Omental fat pad (tissue), 4 donors: ENCODE data around the gene MACROD2. TPM values are rescaled to one million over a fixed set of nuclear protein-coding genes. Genes with fewer than 3 reads are reported as not detected.

ENCODE experiments used
- ATAC-seq: fragments of 150-250 bp; one replicate; pipeline ENCODE4 v1.9.1; 2016; ENCODE audit warnings: mild to moderate bottlenecking, moderate library complexity; ENCODE audit not compliant: low FRiP score
- DNase-seq: peaks from one replicate; pipeline ENCODE4 v3.0.0-alpha.2; 2019; ENCODE audit warnings: low spot score
- total RNA-seq, 4 donors: library from RNA; depleted of rRNA; stranded (reverse); fragments of >200 nt; gene quantifications; one replicate each; pipeline ENCODE4 v1.1.0, GENCODE V29; 2016
- TF ChIP-seq, protein P1 (sequence below), 3 donors: fragments of 450-650 bp; IDR thresholded peaks; one replicate each; pipeline ENCODE4 v1.5.1; 2016 to 2017; ENCODE audit warnings: antibody characterized with exemption in 3 of 3, mild to moderate bottlenecking in 3 of 3, moderate library complexity in 2 of 3

The MACROD2 gene
- total RNA-seq, 4 donors from 2014 or later = 6.8 to 54.1 (median 7.4) TPM

DNA sequence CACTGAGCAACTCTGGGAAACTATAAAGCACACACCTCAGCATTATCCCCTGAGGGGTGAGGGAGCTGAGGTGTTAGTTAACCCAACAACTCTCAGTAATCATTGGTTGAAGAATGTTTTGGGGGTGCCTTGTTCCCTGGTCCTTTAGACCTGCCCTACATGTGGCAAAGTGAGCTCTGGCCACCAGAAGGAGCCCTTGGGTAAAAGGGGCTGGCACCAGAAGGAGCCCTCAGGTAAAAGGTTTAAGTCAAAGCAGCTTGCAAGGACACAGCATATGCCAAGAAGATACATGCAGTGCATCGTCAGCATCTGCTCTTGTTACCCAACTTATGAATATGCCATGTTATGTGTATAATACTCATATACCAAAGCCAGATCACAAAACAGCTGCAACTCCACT is 1496.3 kb downstream of the MACROD2 start:
- DNase-seq = no peak
- no peak for ATAC-seq
- TF ChIP-seq, protein P1, sequence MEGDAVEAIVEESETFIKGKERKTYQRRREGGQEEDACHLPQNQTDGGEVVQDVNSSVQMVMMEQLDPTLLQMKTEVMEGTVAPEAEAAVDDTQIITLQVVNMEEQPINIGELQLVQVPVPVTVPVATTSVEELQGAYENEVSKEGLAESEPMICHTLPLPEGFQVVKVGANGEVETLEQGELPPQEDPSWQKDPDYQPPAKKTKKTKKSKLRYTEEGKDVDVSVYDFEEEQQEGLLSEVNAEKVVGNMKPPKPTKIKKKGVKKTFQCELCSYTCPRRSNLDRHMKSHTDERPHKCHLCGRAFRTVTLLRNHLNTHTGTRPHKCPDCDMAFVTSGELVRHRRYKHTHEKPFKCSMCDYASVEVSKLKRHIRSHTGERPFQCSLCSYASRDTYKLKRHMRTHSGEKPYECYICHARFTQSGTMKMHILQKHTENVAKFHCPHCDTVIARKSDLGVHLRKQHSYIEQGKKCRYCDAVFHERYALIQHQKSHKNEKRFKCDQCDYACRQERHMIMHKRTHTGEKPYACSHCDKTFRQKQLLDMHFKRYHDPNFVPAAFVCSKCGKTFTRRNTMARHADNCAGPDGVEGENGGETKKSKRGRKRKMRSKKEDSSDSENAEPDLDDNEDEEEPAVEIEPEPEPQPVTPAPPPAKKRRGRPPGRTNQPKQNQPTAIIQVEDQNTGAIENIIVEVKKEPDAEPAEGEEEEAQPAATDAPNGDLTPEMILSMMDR (IDR thresholded peaks at IDR 0.05) = no peak

DNA sequence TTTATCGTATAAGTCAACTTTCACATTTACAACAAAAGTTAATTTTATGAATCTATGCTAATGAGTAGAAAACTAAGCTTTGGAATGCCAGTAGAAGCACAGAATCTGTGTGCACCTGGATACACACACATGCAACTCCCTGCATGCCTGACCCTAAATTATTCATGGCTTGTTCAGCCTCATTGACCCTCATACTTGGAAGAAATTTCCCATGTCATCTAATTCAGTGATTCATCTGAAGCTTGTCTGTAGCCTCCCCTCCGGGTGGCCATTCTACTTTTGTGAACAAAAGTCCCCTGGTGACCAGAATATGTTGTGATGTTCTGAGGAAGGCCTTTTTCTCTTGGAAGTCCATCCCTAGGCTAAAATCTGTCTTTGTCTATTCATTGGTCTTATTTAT is 1499.5 kb downstream of the MACROD2 start:
- ATAC-seq (no peak), DNase-seq (no peak)
- TF ChIP-seq, protein P1 (IDR thresholded peaks at IDR 0.05) = no peak

DNA sequence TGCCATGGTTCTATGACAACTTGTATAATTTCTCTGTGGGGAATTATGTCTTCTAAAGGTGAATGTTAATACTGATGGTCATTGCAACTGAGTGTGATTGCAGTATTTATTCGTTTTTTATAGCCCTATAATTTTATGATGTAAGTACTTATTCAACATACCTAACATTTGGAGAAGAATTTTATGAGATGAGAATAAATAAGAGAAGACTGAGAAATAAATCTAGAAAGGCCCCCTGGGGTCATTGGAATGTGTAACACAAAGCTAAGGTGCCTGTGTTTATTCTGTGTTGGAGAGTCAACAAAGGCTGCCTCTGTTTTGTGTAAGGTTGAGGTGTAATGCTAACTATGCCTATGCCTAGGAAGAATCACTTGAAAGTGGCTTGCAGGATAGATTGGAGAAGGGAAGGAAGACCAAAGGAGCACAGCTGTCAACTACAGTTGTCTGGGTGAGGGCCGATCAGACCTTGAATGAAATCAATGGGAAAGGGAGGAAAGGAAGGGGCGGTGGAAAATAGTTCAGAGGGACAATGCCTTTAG is 1501.3 kb downstream of the MACROD2 start:
- DNase-seq = no peak
- no peak for ATAC-seq
- TF ChIP-seq, protein P1 (IDR thresholded peaks at IDR 0.05) = no peak

DNA sequence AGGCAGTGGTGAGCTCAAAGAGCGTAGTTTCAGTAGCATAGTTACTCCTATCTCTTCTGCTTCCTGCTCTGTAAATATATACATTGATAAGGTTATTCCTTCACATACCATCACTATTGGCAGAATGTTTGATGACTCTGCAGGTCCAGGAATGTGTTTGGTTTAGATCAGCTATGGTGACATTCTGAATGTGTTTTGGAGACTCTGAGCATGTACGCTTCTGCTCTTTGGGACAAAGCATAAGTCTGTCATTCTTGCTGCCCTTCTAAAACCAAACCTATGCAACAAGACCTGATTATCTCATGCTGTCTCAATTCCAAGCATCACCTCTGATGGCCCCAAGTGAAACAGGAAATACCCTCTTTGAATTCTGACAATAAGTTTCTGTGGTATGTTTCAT is 1503.6 kb downstream of the MACROD2 start:
- DNase-seq (no peak), ATAC-seq (no peak)
- TF ChIP-seq, protein P1 (IDR thresholded peaks at IDR 0.05) = no peak

DNA sequence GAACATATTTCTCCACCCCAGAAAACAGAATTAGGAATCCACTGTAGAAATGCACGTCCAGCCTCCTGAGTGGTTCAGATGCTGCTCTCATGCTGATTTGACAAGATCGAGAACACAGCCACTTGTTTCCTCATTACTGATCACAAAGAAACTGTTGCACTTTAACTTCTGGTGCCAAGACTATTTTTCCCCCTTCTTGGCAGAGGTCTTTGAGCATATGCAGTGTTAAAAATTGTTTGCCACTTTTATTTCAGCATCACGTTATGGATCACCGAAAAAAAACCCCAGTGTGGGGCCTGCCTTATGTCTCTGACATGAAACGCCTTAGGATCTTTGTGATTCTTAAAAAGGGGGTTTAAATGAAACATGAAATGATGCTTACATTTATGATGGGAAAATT is 1511.0 kb downstream of the MACROD2 start:
- TF ChIP-seq, protein P1 (IDR thresholded peaks at IDR 0.05) = no peak
- DNase-seq = no peak
- ATAC-seq = no peak

DNA sequence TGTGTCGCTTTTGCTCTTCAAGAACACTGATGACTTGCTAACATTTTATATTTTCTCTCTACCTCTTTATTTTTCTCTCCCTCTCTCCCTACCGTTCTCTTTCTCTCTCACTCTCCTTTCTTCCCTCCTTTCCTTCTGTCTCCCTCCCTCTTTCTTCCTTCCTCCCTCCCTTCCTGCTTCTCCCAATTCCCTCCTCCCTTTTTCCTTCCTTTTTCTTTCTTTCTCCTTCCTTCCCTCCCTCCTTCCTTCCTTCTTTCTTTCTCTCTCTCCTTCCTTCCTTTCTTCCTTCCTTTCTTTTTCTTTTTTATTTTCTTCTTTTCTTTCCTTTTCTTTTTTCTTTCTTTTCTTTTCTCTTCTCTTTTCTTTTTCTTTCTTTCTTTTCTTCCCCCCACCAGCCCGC is 1511.8 kb downstream of the MACROD2 start:
- DNase-seq (no peak), ATAC-seq (no peak)
- TF ChIP-seq, protein P1 (IDR thresholded peaks at IDR 0.05) = no peak

DNA sequence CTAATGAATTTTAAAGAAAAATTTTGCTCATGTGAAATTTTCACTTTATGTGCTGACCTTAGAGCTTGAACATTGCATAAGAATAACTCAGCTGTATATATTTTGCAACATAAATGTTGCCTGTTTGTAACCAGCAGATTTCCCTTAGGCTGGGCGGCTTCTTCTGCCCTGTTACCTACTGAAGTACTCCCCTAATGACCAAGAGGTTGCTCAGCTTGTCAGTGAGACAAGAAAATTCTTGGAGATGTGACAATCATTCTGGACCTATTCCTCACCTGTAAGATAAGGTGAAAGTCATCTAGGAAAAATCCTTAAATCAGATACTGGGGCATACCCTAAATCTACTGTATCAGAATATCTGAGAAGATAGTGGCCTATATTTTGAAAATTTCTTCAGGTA is 1516.2 kb downstream of the MACROD2 start:
- ATAC-seq (no peak), DNase-seq (no peak)
- TF ChIP-seq, protein P1 (IDR thresholded peaks at IDR 0.05) = no peak
